Right ventricle myocardium inferior (tissue), 1 donor: ENCODE data around the gene BCAS1. TPM values are rescaled to one million over a fixed set of nuclear protein-coding genes. Genes with fewer than 3 reads are reported as not detected.

Experiments used
- ATAC-seq: fragments of 200-7000 bp; cut with Tn5 transposase; one replicate; pipeline ENCODE4 v1.9.1; 2020; ENCODE audit warnings: mild to moderate bottlenecking, moderate library complexity
- DNase-seq: peaks from one replicate; pipeline ENCODE4 v3.0.0; 2021; ENCODE audit errors: missing footprints
- intact Hi-C: fragments of 100-400 bp; cut with DNase I; formaldehyde crosslinking; loops from one replicate; pipeline ENCODE4 v1.11.0; 2022
- total RNA-seq: library from RNA; stranded (reverse); fragmentation: NEBNext Ultra II Directional; extraction: Animal tissue kit (Norgen Biotek cat#: 25700); gene quantifications from one replicate; pipeline ENCODE4 v1.2.1, GENCODE V29; 2021
- donor health status: DM: no; HTN: yes; CAD: no; lungs with severe emphysema.

Gene BCAS1
- total RNA-seq, 1 donor from 2014 or later = not detected

- DNase-seq (no peak), ATAC-seq (no peak)
- intact Hi-C loops = no loop called here
Measured at GRCh38 chr20:54104781-54105180, 34.4 kb upstream of the BCAS1 start.

GRCh38 chr20:54103762-54104600 lies 33.6 kb upstream of the BCAS1 start:
- no peak for ATAC-seq
- DNase-seq = no peak
- intact Hi-C loops = no loop called here

GRCh38 chr20:54103067-54103761 lies 32.8 kb upstream of the BCAS1 start:
- intact Hi-C loops = no loop called here
- peak; percentile 84 for DNase-seq
- ATAC-seq = peak; percentile 52

- ATAC-seq (no peak), DNase-seq (no peak)
- intact Hi-C loops = no loop called here
Measured at GRCh38 chr20:54102543-54102942, 32.1 kb upstream of the BCAS1 start.

- intact Hi-C loops = no loop called here
- DNase-seq (no peak), ATAC-seq (no peak)
Measured at GRCh38 chr20:54100563-54100962, 30.2 kb upstream of the BCAS1 start.

- intact Hi-C loops = no loop called here
- ATAC-seq (no peak), DNase-seq (no peak)
Measured at GRCh38 chr20:54099894-54100293, 29.5 kb upstream of the BCAS1 start.

GRCh38 chr20:54098047-54098446 lies 27.7 kb upstream of the BCAS1 start:
- DNase-seq = no peak
- intact Hi-C loops = no loop called here

GRCh38 chr20:54097236-54097529 lies 26.8 kb upstream of the BCAS1 start:
- ATAC-seq (no peak), DNase-seq (no peak)
- intact Hi-C loops = loop anchor here (2.0 kb wide), 1 partner anchor 550 kb away; no protein-coding TSS in a partner anchor

More at GRCh38 chr20:54098047-54098446, 27.7 kb upstream of the BCAS1 start:
- ATAC-seq = no peak

GRCh38 chr20:54095824-54096223 lies 25.4 kb upstream of the BCAS1 start:
- DNase-seq (no peak), ATAC-seq (no peak)
- intact Hi-C loops = loop anchor here (1.0 to 2.0 kb wide), 3 partner anchors 99 to 551 kb away; no protein-coding TSS in a partner anchor

- no peak for DNase-seq
Measured at GRCh38 chr20:54094268-54094580, 23.8 kb upstream of the BCAS1 start.

GRCh38 chr20:54093423-54094267 lies 23.3 kb upstream of the BCAS1 start:
- ATAC-seq (no peak), DNase-seq (no peak)
- intact Hi-C loops = no loop called here

More at GRCh38 chr20:54094268-54094580, 23.8 kb upstream of the BCAS1 start:
- no peak for ATAC-seq
- intact Hi-C loops = no loop called here

- no peak for ATAC-seq
- intact Hi-C loops = no loop called here
- DNase-seq = no peak
Measured at GRCh38 chr20:54092021-54092420, 21.6 kb upstream of the BCAS1 start.

- intact Hi-C loops = no loop called here
- ATAC-seq = no peak
Measured at GRCh38 chr20:54091120-54091480, 20.7 kb upstream of the BCAS1 start.

GRCh38 chr20:54090230-54091119 lies 20.1 kb upstream of the BCAS1 start:
- ATAC-seq (no peak), DNase-seq (no peak)
- intact Hi-C loops = no loop called here

More at GRCh38 chr20:54091120-54091480, 20.7 kb upstream of the BCAS1 start:
- no peak for DNase-seq

GRCh38 chr20:54088430-54088829 lies 18.0 kb upstream of the BCAS1 start:
- ATAC-seq (no peak), DNase-seq (no peak)
- intact Hi-C loops = no loop called here

- no peak for DNase-seq
- ATAC-seq = no peak
- intact Hi-C loops = no loop called here
Measured at GRCh38 chr20:54086507-54087039, 16.2 kb upstream of the BCAS1 start.

GRCh38 chr20:54085910-54086309 lies 15.5 kb upstream of the BCAS1 start:
- intact Hi-C loops = no loop called here
- ATAC-seq = no peak
- no peak for DNase-seq

- ATAC-seq (no peak), DNase-seq (no peak)
Measured at GRCh38 chr20:54085425-54085824, 15.0 kb upstream of the BCAS1 start.

More at GRCh38 chr20:54085425-54085824, 15.0 kb upstream of the BCAS1 start:
- intact Hi-C loops = no loop called here
